GM12878 (cell line): Measurements from ENCODE around the gene TDRD12.

Source experiments
- CHD4 ChIP-seq: fragments of 200-600 bp; sonication (generic); IDR thresholded peaks from 2 replicates; pipeline ENCODE4 v1.6.1; 2016; ENCODE audit warnings: mild to moderate bottlenecking
- LARP7 ChIP-seq: fragments of 450-650 bp; IDR thresholded peaks from 2 replicates; pipeline ENCODE4 v1.6.1; 2017; ENCODE audit warnings: mild to moderate bottlenecking
- RAD21 ChIP-seq: IDR thresholded peaks from 2 replicates; pipeline ENCODE4 v1.6.1; 2011; ENCODE audit warnings: mild to moderate bottlenecking, low read depth, low read length, moderate library complexity; ENCODE audit not compliant: insufficient read depth
- RAD51 ChIP-seq: fragments of 450-650 bp; IDR thresholded peaks from 2 replicates; pipeline ENCODE4 v1.6.1; 2016; ENCODE audit warnings: moderate library complexity, mild to moderate bottlenecking, inconsistent platforms
- RELA ChIP-seq: fragments of 450-650 bp; IDR thresholded peaks from 2 replicates; pipeline ENCODE4 v1.8.0; 2014; ENCODE audit warnings: borderline replicate concordance; ENCODE audit not compliant: partially characterized antibody
- ZSCAN29 ChIP-seq: fragments of 450-650 bp; IDR thresholded peaks from 2 replicates; pipeline ENCODE4 v1.6.1; 2017; ENCODE audit warnings: mild to moderate bottlenecking, moderate library complexity
- TF ChIP-seq, protein P1 (sequence below), 3 experiments: IDR thresholded peaks in 2 of 3; conservative IDR thresholded peaks in 1 of 3; 2 replicates each; pipeline ENCODE4 v1.5.1; 2011; ENCODE audit warnings: low read depth in 3 of 3, low read length in 3 of 3, mild to moderate bottlenecking in 3 of 3, control low read depth in 2 of 3, moderate library complexity in 2 of 3, inconsistent platforms in 1 of 3, mixed read lengths in 1 of 3; ENCODE audit not compliant: control insufficient read depth in 2 of 3, insufficient read depth in 1 of 3; ENCODE audit errors: extremely low read depth in 1 of 3

DNA sequence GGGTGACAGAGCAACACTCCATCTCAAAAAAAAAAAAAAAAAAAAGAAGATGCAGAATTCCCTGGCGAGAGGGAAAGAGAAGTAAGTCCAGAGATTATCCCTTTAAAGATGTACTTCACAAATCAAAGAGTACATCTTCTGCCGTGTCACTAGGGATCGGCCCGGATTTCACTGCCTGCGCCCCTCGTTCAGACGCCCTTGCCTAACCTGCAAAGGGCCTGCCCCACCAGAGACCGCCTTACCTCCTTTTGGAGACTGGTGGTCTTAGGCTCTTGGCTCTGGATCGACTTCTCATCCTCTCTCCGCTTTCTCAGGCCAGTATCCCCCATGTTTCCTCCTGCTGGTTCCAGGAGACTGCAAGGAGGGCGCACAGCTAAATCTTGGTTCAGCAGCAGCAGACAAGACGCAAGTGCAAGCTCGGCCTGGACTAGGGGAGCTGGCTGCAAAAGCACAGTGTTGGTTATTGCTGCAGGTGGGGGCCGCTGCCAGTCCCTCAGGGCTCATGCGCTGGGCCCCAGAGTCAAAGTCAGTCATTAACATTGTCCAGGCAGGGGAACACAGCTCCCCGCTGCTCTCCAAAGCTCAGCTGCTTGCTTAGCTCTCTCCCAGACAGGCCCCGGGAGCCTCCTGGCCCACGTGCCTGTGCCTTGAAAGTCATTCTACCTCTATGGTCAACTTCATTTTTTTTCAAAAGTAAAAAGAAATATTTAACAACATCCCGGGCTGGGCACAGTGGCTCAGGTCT, 148.8 kb downstream of the TDRD12 start:
- TF ChIP-seq CHD4 (no peak), RAD21 (no peak), LARP7 (no peak), RAD51 (no peak), ZSCAN29 (no peak), RELA (no peak)
- TF ChIP-seq, protein P1, sequence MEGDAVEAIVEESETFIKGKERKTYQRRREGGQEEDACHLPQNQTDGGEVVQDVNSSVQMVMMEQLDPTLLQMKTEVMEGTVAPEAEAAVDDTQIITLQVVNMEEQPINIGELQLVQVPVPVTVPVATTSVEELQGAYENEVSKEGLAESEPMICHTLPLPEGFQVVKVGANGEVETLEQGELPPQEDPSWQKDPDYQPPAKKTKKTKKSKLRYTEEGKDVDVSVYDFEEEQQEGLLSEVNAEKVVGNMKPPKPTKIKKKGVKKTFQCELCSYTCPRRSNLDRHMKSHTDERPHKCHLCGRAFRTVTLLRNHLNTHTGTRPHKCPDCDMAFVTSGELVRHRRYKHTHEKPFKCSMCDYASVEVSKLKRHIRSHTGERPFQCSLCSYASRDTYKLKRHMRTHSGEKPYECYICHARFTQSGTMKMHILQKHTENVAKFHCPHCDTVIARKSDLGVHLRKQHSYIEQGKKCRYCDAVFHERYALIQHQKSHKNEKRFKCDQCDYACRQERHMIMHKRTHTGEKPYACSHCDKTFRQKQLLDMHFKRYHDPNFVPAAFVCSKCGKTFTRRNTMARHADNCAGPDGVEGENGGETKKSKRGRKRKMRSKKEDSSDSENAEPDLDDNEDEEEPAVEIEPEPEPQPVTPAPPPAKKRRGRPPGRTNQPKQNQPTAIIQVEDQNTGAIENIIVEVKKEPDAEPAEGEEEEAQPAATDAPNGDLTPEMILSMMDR (IDR thresholded peaks at IDR 0.05 in 2 of 3, conservative IDR thresholded peaks at IDR 0.05 in 1 of 3; ENCODE audit: control insufficient read depth in 2 of 3, extremely low read depth in 1 of 3, insufficient read depth in 1 of 3, low read depth in 3 of 3, low read length in 3 of 3) = no peak
